ENCODE results near the gene MYO18B. TPM values are rescaled to one million over a fixed set of nuclear protein-coding genes. Genes with fewer than 3 reads are reported as not detected.

Gene MYO18B
- total RNA-seq, 1 donor from 2014 or later = 0.07 TPM

GRCh38 chr22:25935266-25936058, 193.5 kb downstream of the MYO18B start:
- TF ChIP-seq, protein P1, sequence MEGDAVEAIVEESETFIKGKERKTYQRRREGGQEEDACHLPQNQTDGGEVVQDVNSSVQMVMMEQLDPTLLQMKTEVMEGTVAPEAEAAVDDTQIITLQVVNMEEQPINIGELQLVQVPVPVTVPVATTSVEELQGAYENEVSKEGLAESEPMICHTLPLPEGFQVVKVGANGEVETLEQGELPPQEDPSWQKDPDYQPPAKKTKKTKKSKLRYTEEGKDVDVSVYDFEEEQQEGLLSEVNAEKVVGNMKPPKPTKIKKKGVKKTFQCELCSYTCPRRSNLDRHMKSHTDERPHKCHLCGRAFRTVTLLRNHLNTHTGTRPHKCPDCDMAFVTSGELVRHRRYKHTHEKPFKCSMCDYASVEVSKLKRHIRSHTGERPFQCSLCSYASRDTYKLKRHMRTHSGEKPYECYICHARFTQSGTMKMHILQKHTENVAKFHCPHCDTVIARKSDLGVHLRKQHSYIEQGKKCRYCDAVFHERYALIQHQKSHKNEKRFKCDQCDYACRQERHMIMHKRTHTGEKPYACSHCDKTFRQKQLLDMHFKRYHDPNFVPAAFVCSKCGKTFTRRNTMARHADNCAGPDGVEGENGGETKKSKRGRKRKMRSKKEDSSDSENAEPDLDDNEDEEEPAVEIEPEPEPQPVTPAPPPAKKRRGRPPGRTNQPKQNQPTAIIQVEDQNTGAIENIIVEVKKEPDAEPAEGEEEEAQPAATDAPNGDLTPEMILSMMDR (IDR thresholded peaks at IDR 0.05; ENCODE audit: unreplicated experiment) = no peak
- Mint-ChIP-seq H3K27ac (no peak overlapping the region), H3K27me3 (ENCODE audit: low read depth) (peaks cover 69% of the 10 kb centered on the region), H3K36me3 (no peaks in the 10 kb centered on the region), H3K9me3 (no peaks in the 10 kb centered on the region), H3K4me3 (no peak overlapping the region), H3K4me1 (peaks cover 6% of the 10 kb centered on the region)
- DNase-seq (ENCODE audit: low spot score in 2 of 2, unreplicated experiment in 2 of 2) = no peak

DNA sequence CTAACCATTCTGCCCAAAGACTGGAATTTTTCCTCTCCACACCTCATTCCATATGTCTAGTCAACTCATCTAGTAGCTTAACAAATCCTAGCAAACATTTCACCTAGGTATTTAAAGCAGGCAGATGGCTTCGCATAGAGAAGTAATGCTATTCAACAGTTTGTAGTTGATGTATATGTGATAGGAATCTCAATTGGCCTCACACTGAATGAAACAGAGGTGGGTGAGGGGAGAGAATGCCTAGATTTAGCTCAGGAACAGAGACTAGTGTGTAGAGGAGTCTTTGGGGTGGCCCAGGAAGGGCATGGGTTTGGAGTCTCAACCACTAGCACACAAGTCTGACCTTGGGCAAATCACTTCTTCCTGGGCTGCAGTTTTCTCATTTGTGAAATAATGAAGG, 196.2 kb downstream of the MYO18B start:
- Mint-ChIP-seq H3K4me1 (no peaks in the 10 kb centered on the region), H3K36me3 (no peaks in the 10 kb centered on the region), H3K9me3 (no peaks in the 10 kb centered on the region), H3K4me3 (no peak overlapping the region), H3K27me3 (ENCODE audit: low read depth) (peaks cover 71% of the 10 kb centered on the region), H3K27ac (no peak overlapping the region)
- no peak for DNase-seq (ENCODE audit: low spot score in 2 of 2, unreplicated experiment in 2 of 2)
- TF ChIP-seq, protein P1 (IDR thresholded peaks at IDR 0.05; ENCODE audit: unreplicated experiment) = no peak

- Mint-ChIP-seq H3K4me1 (no peaks in the 10 kb centered on the region), H3K36me3 (no peaks in the 10 kb centered on the region), H3K9me3 (no peaks in the 10 kb centered on the region), H3K27me3 (ENCODE audit: low read depth) (peaks cover 62% of the 10 kb centered on the region), H3K27ac (no peak overlapping the region), H3K4me3 (no peak overlapping the region)
- no peak for DNase-seq (ENCODE audit: low spot score in 2 of 2, unreplicated experiment in 2 of 2)
- TF ChIP-seq, protein P1 (IDR thresholded peaks at IDR 0.05; ENCODE audit: unreplicated experiment) = no peak
Observed at GRCh38 chr22:25939384-25939783, 197.4 kb downstream of the MYO18B start.

GRCh38 chr22:25940479-25940878, 198.5 kb downstream of the MYO18B start:
- H3K36me3 Mint-ChIP-seq = no peaks in the 10 kb centered on the region
- no peaks in the 10 kb centered on the region for H3K4me1 Mint-ChIP-seq
- TF ChIP-seq, protein P1 (IDR thresholded peaks at IDR 0.05; ENCODE audit: unreplicated experiment) = no peak
- peaks cover 52% of the 10 kb centered on the region for H3K27me3 Mint-ChIP-seq (ENCODE audit: low read depth)
- H3K9me3 Mint-ChIP-seq = no peaks in the 10 kb centered on the region
- DNase-seq (ENCODE audit: low spot score in 2 of 2, unreplicated experiment in 2 of 2) = no peak
- H3K4me3 Mint-ChIP-seq = no peak overlapping the region
- H3K27ac Mint-ChIP-seq = no peak overlapping the region

DNA sequence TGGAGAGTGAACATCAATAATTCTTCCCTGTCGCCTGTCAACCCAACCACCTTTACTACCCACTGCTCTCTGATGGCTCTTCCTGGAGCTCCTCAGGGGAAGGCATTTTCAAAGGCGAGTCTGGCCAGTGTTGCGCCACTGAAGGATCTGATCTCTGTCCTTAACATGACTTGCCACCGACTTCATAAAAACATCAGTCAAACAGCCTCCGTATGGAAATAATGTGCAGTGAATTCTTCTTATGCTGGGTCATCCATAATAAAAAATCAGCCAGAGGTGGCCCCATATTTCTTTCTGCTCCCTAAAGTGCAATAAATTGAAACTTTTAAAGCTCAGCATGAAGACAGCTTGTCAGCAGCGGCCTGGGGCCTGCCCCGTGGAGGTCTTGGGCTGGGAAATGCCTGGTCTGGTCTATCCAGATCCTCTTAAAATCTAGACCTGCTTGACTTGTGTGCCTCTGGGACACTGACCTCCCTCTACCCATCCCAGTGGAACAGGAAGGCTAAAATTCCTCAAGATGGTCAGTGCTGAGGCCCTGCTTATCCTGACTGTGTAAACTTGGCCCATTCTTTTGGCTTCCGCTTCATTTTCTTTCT, 199.5 kb downstream of the MYO18B start:
- Mint-ChIP-seq H3K4me1 (no peaks in the 10 kb centered on the region), H3K27me3 (ENCODE audit: low read depth) (peaks cover 44% of the 10 kb centered on the region), H3K27ac (no peak overlapping the region), H3K4me3 (no peak overlapping the region), H3K36me3 (no peaks in the 10 kb centered on the region), H3K9me3 (no peaks in the 10 kb centered on the region)
- TF ChIP-seq, protein P1 (IDR thresholded peaks at IDR 0.05; ENCODE audit: unreplicated experiment) = no peak
- DNase-seq (ENCODE audit: low spot score in 2 of 2, unreplicated experiment in 2 of 2) = no peak

All from mesothelial cell of epicardium (in vitro differentiated cells).